Measurements from ENCODE around the gene NPRL2. TPM values are rescaled to one million over a fixed set of nuclear protein-coding genes. Genes with fewer than 3 reads are reported as not detected.

Gene NPRL2
- total and polyA plus RNA-seq, 2 donors (not counting 3 experiments of a cell fraction or from before 2014, with no cell fraction given), result 13.4 to 30.6 TPM

- Histone ChIP-seq H2AFZ (ENCODE audit: low read depth, low read length) (no peak overlapping the region), H3K27me3 (ENCODE audit: control insufficient read depth in 2 of 2, insufficient read depth in 2 of 2, low read length in 2 of 2) (no peaks in the 10 kb centered on the region), H3K4me1 (ENCODE audit: control insufficient read depth, extremely low read depth, insufficient read depth, low read length) (peaks cover 21% of the 10 kb centered on the region), H4K20me1 (replicated peaks; ENCODE audit: control insufficient read depth, extremely low read depth, insufficient read depth, low read length) (no peaks in the 10 kb centered on the region), H3K79me2 (ENCODE audit: control insufficient read depth, insufficient read depth, low read length) (no peaks in the 10 kb centered on the region), H3K9me3 (replicated peaks; ENCODE audit: control insufficient read depth, insufficient read depth, low read length) (no peaks in the 10 kb centered on the region), H3K27ac (ENCODE audit: insufficient read depth, low read depth, low read length) (no peak overlapping the region), H3K4me2 (ENCODE audit: insufficient read depth, low read length) (no peak overlapping the region), H3K9me1 (replicated peaks; ENCODE audit: control insufficient read depth, extremely low read depth, insufficient read depth, low read length) (no peaks in the 10 kb centered on the region), H3K4me3 (replicated peaks in 1 of 3; ENCODE audit: insufficient read depth in 1 of 3, low read depth in 1 of 3, low read length in 3 of 3) (no peak overlapping the region), H3K9ac (replicated peaks; ENCODE audit: extremely low read depth, insufficient read depth, low read length) (no peak overlapping the region), H3K36me3 (ENCODE audit: control insufficient read depth in 2 of 2, extremely low read depth in 1 of 2, insufficient read depth in 2 of 2, low read length in 2 of 2) (peaks cover 0 to 4% of the 10 kb centered on the region in 2 experiments)
- POLR2A ChIA-PET, result interaction anchor here (1.0 kb wide), 1 partner anchor 195 kb away, joined by 3 read pairs; no protein-coding TSS in a partner anchor
- DNase-seq (ENCODE audit: low read depth, low spot score) (peak; percentile 84), FAIRE-seq (peak; percentile 86)
- CTCF ChIA-PET, result interaction anchor here (0.6 to 7.7 kb wide), 15 partner anchors 10 to 265 kb away, joined by 3 to 165 read pairs (median 4); partner anchors contain the start of genes C3orf18 and CISH
- BruUV-seq (replicated peaks), result no TSS peak
- intact Hi-C loops (cut with micrococcal nuclease) (loop anchor here (1.0 to 5.0 kb wide), 5 partner anchors 41 to 265 kb away; no protein-coding TSS in a partner anchor), dilution Hi-C loops (cut with MboI; ENCODE audit: extremely low pct_ligation_motif_present, low sequenced_read_pairs) (no loop called here)
- peak; percentile 38 for TF ChIP-seq JUN (IDR thresholded peaks at IDR 0.05; ENCODE audit: borderline replicate concordance, insufficient read depth, insufficient read length, low read depth)
- TF ChIP-seq FOS (IDR thresholded peaks at IDR 0.05; ENCODE audit: borderline replicate concordance, insufficient read depth, low read length), result peak; percentile 60
- TF ChIP-seq MAX (IDR thresholded peaks at IDR 0.05; ENCODE audit: insufficient read depth, insufficient read length), result no peak
- peak; percentile 63 to 64 for TF ChIP-seq CTCF (IDR thresholded peaks at IDR 0.05; ENCODE audit: extremely low read depth in 1 of 2, insufficient read depth in 1 of 2, low read depth in 1 of 2, low read length in 2 of 2)
Observed at GRCh38 chr3:50347187-50347813, 3.3 kb downstream of the NPRL2 start.
